ENCODE results near the gene CCNF. TPM values are rescaled to one million over a fixed set of nuclear protein-coding genes. Genes with fewer than 3 reads are reported as not detected.

The CCNF gene
- total RNA-seq, 1 experiment from 2014 or later = 76.1 TPM

DNA sequence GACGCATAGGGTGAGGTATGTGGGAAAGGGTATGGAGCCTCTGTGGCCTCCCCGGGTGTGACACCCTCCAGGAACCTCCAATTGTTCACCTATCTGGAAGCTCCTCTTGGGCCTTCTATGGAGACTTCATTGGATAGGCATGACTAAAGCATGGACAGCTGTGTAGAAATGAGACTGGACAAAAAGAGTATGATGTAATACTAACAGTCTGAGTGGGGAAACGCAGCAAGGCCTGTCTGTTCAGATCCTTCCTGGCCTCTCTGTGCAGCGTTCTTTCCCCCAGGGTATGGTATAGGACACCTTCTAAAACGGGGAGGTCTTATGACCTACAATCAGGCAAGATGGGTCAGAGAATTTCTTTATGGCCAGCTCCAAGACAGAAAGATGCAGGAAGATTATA lies 30.7 kb upstream of the CCNF start:
- intact Hi-C loops (cut with micrococcal nuclease; ENCODE audit: unreplicated experiment) = no loop called here
- BruUV-seq (replicated peaks) = no TSS peak
- Histone ChIP-seq H3K27ac (ENCODE audit: low read depth, low read length, poor library complexity, severe bottlenecking) (no peak overlapping the region), H3K36me3 (ENCODE audit: insufficient read depth, low read length, poor library complexity, severe bottlenecking) (no peaks in the 10 kb centered on the region), H3K4me3 (ENCODE audit: low read depth, low read length, poor library complexity, severe bottlenecking) (no peak overlapping the region), H3K27me3 (replicated peaks; ENCODE audit: insufficient read depth, low read depth, low read length, poor library complexity) (no peaks in the 10 kb centered on the region), H3K4me1 (ENCODE audit: insufficient read depth, low read length, poor library complexity, severe bottlenecking) (no peaks in the 10 kb centered on the region), H3K9me3 (ENCODE audit: low read depth, low read length, poor library complexity, severe bottlenecking) (no peaks in the 10 kb centered on the region)
- DNase-seq (ENCODE audit: low spot score) = no peak
- ChIA-PET POLR2A (ENCODE audit: low non-redundant PET) (no interaction called here), CTCF (no interaction called here)
- no peak for TF ChIP-seq CTCF (conservative IDR thresholded peaks at IDR 0.05; ENCODE audit: low read depth, low read length)
- TF ChIP-seq EZH2 (IDR thresholded peaks at IDR 0.05; ENCODE audit: borderline replicate concordance, low read depth, low read length, poor library complexity, severe bottlenecking) = no peak

- POLR2A ChIA-PET (ENCODE audit: low non-redundant PET) = no interaction called here
- CTCF ChIA-PET = no interaction called here
- H3K4me1 ChIP-seq (ENCODE audit: insufficient read depth, low read length, poor library complexity, severe bottlenecking) = no peaks in the 10 kb centered on the region
- no peak overlapping the region for H3K4me3 ChIP-seq (ENCODE audit: low read depth, low read length, poor library complexity, severe bottlenecking)
- no peaks in the 10 kb centered on the region for H3K36me3 ChIP-seq (ENCODE audit: insufficient read depth, low read length, poor library complexity, severe bottlenecking)
- intact Hi-C loops (cut with micrococcal nuclease; ENCODE audit: unreplicated experiment) = no loop called here
- DNase-seq (ENCODE audit: low spot score) = no peak
- no TSS peak for BruUV-seq (replicated peaks)
- H3K9me3 ChIP-seq (ENCODE audit: low read depth, low read length, poor library complexity, severe bottlenecking) = no peaks in the 10 kb centered on the region
- no peak for TF ChIP-seq EZH2 (IDR thresholded peaks at IDR 0.05; ENCODE audit: borderline replicate concordance, low read depth, low read length, poor library complexity, severe bottlenecking)
- no peak for TF ChIP-seq CTCF (conservative IDR thresholded peaks at IDR 0.05; ENCODE audit: low read depth, low read length)
- H3K27ac ChIP-seq (ENCODE audit: low read depth, low read length, poor library complexity, severe bottlenecking) = no peak overlapping the region
- H3K27me3 ChIP-seq (replicated peaks; ENCODE audit: insufficient read depth, low read depth, low read length, poor library complexity) = no peaks in the 10 kb centered on the region
These were observed 25.1 kb upstream of the CCNF start for GRCh38 chr16:2404099-2404498.

DNA sequence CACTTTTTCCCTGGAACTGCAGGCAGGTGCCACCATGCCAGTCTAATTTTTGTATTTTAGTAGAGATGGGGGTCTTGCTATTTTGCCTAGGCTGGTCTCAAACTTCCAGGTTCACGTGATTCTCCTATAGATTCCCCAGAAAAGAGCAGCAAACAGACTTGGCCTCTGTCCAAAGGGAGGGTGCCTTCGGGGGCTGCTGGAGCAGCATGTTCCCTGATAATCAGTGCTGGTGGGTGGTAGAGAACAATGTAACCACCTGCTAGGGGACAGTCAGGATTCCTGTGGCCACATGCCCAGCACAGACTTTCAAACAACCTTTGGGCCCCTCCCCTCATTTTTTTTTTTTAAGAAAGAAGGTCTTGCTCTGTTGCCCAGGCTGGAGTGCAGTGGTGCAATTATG lies 14.2 kb upstream of the CCNF start:
- CTCF ChIA-PET = no interaction called here
- Histone ChIP-seq H3K4me3 (ENCODE audit: low read depth, low read length, poor library complexity, severe bottlenecking) (no peak overlapping the region), H3K27ac (ENCODE audit: low read depth, low read length, poor library complexity, severe bottlenecking) (no peak overlapping the region), H3K36me3 (ENCODE audit: insufficient read depth, low read length, poor library complexity, severe bottlenecking) (no peaks in the 10 kb centered on the region), H3K9me3 (ENCODE audit: low read depth, low read length, poor library complexity, severe bottlenecking) (no peaks in the 10 kb centered on the region), H3K4me1 (ENCODE audit: insufficient read depth, low read length, poor library complexity, severe bottlenecking) (no peaks in the 10 kb centered on the region), H3K27me3 (replicated peaks; ENCODE audit: insufficient read depth, low read depth, low read length, poor library complexity) (no peaks in the 10 kb centered on the region)
- TF ChIP-seq CTCF (conservative IDR thresholded peaks at IDR 0.05; ENCODE audit: low read depth, low read length) (no peak), EZH2 (IDR thresholded peaks at IDR 0.05; ENCODE audit: borderline replicate concordance, low read depth, low read length, poor library complexity, severe bottlenecking) (no peak)
- no peak for DNase-seq (ENCODE audit: low spot score)
- POLR2A ChIA-PET (ENCODE audit: low non-redundant PET) = no interaction called here
- intact Hi-C loops (cut with micrococcal nuclease; ENCODE audit: unreplicated experiment) = no loop called here
- no TSS peak for BruUV-seq (replicated peaks)

All from A673 (cell line).